Liver (tissue), 3 donors: ENCODE measurements around the gene RBMS3.

ENCODE experiments used
- EGR1 ChIP-seq, 2 donors: IDR thresholded peaks; 2 replicates each; pipeline ENCODE4 v1.6.1; 2016 to 2018; ENCODE audit warnings: antibody characterized with exemption in 2 of 2, low read depth in 2 of 2
- FOXA1 ChIP-seq: IDR thresholded peaks from 2 replicates; pipeline ENCODE4 v1.6.1; 2016; ENCODE audit warnings: antibody characterized with exemption
- FOXA2 ChIP-seq: IDR thresholded peaks from 2 replicates; pipeline ENCODE4 v1.6.1; 2016; ENCODE audit warnings: antibody characterized with exemption
- GABPA ChIP-seq, 2 donors: IDR thresholded peaks in 1 of 2; conservative IDR thresholded peaks in 1 of 2; 2 replicates each; pipeline ENCODE4 v1.6.1; 2016; ENCODE audit warnings: antibody characterized with exemption in 2 of 2, mild to moderate bottlenecking in 1 of 2, moderate library complexity in 1 of 2
- JUND ChIP-seq, 2 donors: IDR thresholded peaks; 2 replicates each; pipeline ENCODE4 v1.6.1; 2016; ENCODE audit warnings: antibody characterized with exemption in 2 of 2
- RAD21 ChIP-seq, 2 donors: IDR thresholded peaks; 2 replicates each; pipeline ENCODE4 v1.6.1; 2016; ENCODE audit warnings: antibody characterized with exemption in 2 of 2, mild to moderate bottlenecking in 2 of 2
- RXRA ChIP-seq, 2 donors: IDR thresholded peaks; 2 replicates each; pipeline ENCODE4 v1.6.1; 2017 to 2018; ENCODE audit warnings: antibody characterized with exemption in 2 of 2, mild to moderate bottlenecking in 1 of 2
- SP1 ChIP-seq: IDR thresholded peaks from 2 replicates; pipeline ENCODE4 v1.6.1; 2018; ENCODE audit warnings: antibody characterized with exemption, mild to moderate bottlenecking
- TAF1 ChIP-seq: conservative IDR thresholded peaks from 2 replicates; pipeline ENCODE4 v1.6.1; 2016; ENCODE audit warnings: antibody characterized with exemption, mild to moderate bottlenecking
- YY1 ChIP-seq: IDR thresholded peaks from 2 replicates; pipeline ENCODE4 v1.6.1; 2016; ENCODE audit warnings: antibody characterized with exemption, mild to moderate bottlenecking
- TF ChIP-seq, protein P1 (sequence below): fragments of 150-350 bp; IDR thresholded peaks from 2 replicates; pipeline ENCODE4 v1.5.1; 2017; ENCODE audit warnings: improper control_type of control experiment, low read depth, low read length; ENCODE audit not compliant: missing input control
- TF ChIP-seq, protein P2 (sequence below): IDR thresholded peaks from 2 replicates; pipeline ENCODE4 v1.6.1; 2016; ENCODE audit warnings: antibody characterized with exemption
- TF ChIP-seq, protein P3 (sequence below): IDR thresholded peaks from 2 replicates; pipeline ENCODE4 v1.6.1; 2016; ENCODE audit warnings: antibody characterized with exemption, mild to moderate bottlenecking
- TF ChIP-seq, protein P4 (sequence below): IDR thresholded peaks from 2 replicates; pipeline ENCODE4 v1.6.1; 2016; ENCODE audit warnings: antibody characterized with exemption
- donor health status: healthy.
- donor health status: healthy.

DNA sequence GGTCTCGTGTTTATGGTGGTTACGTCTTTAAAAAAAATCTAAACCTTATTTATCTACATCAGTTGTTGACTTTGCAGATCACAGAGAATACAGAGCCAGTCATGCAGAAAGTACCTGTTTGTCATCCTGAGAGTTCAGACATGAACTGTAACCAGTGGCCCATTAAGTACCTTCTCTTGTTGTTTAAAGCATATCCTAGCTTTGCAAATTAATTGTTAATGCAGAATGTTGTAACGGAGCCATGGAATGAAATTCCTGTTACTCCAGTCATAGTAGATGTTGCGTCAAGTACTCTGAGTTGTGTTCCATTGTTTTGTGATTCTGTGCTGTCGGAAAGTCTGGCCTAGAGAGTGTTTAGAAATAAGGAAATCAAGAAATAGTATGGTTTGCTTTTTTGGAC, 205.2 kb downstream of the RBMS3 start:
- TF ChIP-seq TAF1 (no peak), RXRA (IDR thresholded peaks at IDR 0.05) (no peak), GABPA (IDR thresholded peaks at IDR 0.05 in 1 of 2, conservative IDR thresholded peaks at IDR 0.05 in 1 of 2) (no peak), FOXA1 (no peak), RAD21 (IDR thresholded peaks at IDR 0.05) (no peak), YY1 (no peak), EGR1 (IDR thresholded peaks at IDR 0.05; ENCODE audit: low read depth in 2 of 2) (no peak), SP1 (no peak), FOXA2 (no peak), JUND (IDR thresholded peaks at IDR 0.05) (no peak)
- TF ChIP-seq, protein P1, sequence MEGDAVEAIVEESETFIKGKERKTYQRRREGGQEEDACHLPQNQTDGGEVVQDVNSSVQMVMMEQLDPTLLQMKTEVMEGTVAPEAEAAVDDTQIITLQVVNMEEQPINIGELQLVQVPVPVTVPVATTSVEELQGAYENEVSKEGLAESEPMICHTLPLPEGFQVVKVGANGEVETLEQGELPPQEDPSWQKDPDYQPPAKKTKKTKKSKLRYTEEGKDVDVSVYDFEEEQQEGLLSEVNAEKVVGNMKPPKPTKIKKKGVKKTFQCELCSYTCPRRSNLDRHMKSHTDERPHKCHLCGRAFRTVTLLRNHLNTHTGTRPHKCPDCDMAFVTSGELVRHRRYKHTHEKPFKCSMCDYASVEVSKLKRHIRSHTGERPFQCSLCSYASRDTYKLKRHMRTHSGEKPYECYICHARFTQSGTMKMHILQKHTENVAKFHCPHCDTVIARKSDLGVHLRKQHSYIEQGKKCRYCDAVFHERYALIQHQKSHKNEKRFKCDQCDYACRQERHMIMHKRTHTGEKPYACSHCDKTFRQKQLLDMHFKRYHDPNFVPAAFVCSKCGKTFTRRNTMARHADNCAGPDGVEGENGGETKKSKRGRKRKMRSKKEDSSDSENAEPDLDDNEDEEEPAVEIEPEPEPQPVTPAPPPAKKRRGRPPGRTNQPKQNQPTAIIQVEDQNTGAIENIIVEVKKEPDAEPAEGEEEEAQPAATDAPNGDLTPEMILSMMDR = no peak
- TF ChIP-seq, protein P2, sequence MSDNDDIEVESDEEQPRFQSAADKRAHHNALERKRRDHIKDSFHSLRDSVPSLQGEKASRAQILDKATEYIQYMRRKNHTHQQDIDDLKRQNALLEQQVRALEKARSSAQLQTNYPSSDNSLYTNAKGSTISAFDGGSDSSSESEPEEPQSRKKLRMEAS = no peak
- TF ChIP-seq, protein P3, sequence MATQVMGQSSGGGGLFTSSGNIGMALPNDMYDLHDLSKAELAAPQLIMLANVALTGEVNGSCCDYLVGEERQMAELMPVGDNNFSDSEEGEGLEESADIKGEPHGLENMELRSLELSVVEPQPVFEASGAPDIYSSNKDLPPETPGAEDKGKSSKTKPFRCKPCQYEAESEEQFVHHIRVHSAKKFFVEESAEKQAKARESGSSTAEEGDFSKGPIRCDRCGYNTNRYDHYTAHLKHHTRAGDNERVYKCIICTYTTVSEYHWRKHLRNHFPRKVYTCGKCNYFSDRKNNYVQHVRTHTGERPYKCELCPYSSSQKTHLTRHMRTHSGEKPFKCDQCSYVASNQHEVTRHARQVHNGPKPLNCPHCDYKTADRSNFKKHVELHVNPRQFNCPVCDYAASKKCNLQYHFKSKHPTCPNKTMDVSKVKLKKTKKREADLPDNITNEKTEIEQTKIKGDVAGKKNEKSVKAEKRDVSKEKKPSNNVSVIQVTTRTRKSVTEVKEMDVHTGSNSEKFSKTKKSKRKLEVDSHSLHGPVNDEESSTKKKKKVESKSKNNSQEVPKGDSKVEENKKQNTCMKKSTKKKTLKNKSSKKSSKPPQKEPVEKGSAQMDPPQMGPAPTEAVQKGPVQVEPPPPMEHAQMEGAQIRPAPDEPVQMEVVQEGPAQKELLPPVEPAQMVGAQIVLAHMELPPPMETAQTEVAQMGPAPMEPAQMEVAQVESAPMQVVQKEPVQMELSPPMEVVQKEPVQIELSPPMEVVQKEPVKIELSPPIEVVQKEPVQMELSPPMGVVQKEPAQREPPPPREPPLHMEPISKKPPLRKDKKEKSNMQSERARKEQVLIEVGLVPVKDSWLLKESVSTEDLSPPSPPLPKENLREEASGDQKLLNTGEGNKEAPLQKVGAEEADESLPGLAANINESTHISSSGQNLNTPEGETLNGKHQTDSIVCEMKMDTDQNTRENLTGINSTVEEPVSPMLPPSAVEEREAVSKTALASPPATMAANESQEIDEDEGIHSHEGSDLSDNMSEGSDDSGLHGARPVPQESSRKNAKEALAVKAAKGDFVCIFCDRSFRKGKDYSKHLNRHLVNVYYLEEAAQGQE = no peak
- TF ChIP-seq, protein P4, sequence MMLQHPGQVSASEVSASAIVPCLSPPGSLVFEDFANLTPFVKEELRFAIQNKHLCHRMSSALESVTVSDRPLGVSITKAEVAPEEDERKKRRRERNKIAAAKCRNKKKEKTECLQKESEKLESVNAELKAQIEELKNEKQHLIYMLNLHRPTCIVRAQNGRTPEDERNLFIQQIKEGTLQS = no peak
